HCT116 (cell line): ENCODE measurements around the gene FN3K.
"Not testable (repeated sequence)": the region's sequence is repeated elsewhere in the genome, so short reads cannot be mapped to it uniquely, and the experiment has no call there.

Experiments used
- ATF3 ChIP-seq: IDR thresholded peaks from 2 replicates; pipeline ENCODE4 v1.6.1; 2012
- CEBPB ChIP-seq: IDR thresholded peaks from 2 replicates; pipeline ENCODE4 v1.6.1; 2012; ENCODE audit warnings: low read depth
- CTCF ChIP-seq, 3 experiments: fragments of 200-600 bp in 1 of 3; sonication (generic) in 1 of 3; IDR thresholded peaks in 2 of 3; conservative IDR thresholded peaks in 1 of 3; 2 replicates each; pipeline ENCODE4 v1.5.1; 2012 to 2017; ENCODE audit warnings: low read depth in 2 of 3, low read length in 2 of 3, antibody characterized with exemption in 1 of 3, borderline replicate concordance in 1 of 3, control low read depth in 1 of 3, mild to moderate bottlenecking in 1 of 3, mixed read lengths in 1 of 3, mixed run types in 1 of 3, moderate library complexity in 1 of 3; ENCODE audit not compliant: insufficient read depth in 1 of 3
- ELF1 ChIP-seq: IDR thresholded peaks from 2 replicates; pipeline ENCODE4 v1.6.1; 2012; ENCODE audit warnings: low read depth, borderline replicate concordance
- EZH2 ChIP-seq: fragments of 200-600 bp; sonication (generic); IDR thresholded peaks from 2 replicates; pipeline ENCODE4 v1.6.1; 2017; ENCODE audit warnings: antibody characterized with exemption, mixed run types
- EZH2phosphoT487 ChIP-seq: fragments of 200-600 bp; IDR thresholded peaks from 2 replicates; pipeline ENCODE4 v1.6.1; 2018; ENCODE audit warnings: antibody characterized with exemption, borderline replicate concordance
- MAX ChIP-seq: IDR thresholded peaks from 2 replicates; pipeline ENCODE4 v1.6.1; 2012
- POLR2A ChIP-seq: IDR thresholded peaks from 2 replicates; pipeline ENCODE4 v1.7.0; 2011; ENCODE audit warnings: borderline replicate concordance; ENCODE audit not compliant: insufficient read depth, insufficient read length; ENCODE audit errors: extremely low read depth
- POLR2AphosphoS5 ChIP-seq: IDR thresholded peaks from 2 replicates; pipeline ENCODE4 v1.6.1; 2011; ENCODE audit warnings: mild to moderate bottlenecking, low read depth, low read length, moderate library complexity
- RAD21 ChIP-seq: IDR thresholded peaks from 2 replicates; pipeline ENCODE4 v1.6.1; 2012; ENCODE audit warnings: low read depth, mild to moderate bottlenecking
- SP1 ChIP-seq: IDR thresholded peaks from 2 replicates; pipeline ENCODE4 v1.6.1; 2012; ENCODE audit warnings: low read depth
- YY1 ChIP-seq: IDR thresholded peaks from 2 replicates; pipeline ENCODE4 v1.6.1; 2011; ENCODE audit warnings: low read length, low read depth, moderate library complexity, mild to moderate bottlenecking; ENCODE audit not compliant: insufficient replicate concordance; ENCODE audit errors: extremely low read depth
- ZFX ChIP-seq: fragments of 450-650 bp; IDR thresholded peaks from 2 replicates; pipeline ENCODE4 v1.6.1; 2017
- ZNF274 ChIP-seq: fragments of 200-500 bp; sonication (Bioruptor generic); IDR thresholded peaks from 2 replicates; pipeline ENCODE4 v1.6.1; 2014; ENCODE audit warnings: mild to moderate bottlenecking, low read depth, low read length, inconsistent platforms

DNA sequence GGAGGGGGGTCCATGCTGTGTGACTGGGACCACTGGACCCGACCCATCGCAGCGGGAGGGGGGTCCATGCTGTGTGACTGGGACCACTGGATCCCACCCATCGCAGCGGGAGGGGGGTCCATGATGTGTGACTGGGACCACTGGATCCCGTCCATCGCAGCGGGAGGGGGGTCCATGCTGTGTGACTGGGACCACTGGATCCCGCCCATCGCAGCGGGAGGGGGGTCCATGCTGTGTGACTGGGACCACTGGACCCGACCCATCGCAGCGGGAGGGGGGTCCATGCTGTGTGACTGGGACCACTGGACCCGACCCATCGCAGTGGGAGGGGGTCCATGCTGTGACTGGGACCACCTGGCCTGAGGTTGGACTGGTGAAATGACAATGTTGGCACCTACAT lies 50.2 kb downstream of the FN3K start:
- not testable (repeated sequence) for TF ChIP-seq POLR2A; ATF3; EZH2; ELF1; CTCF (IDR thresholded peaks at IDR 0.05 in 2 of 3, conservative IDR thresholded peaks at IDR 0.05 in 1 of 3; ENCODE audit: borderline replicate concordance in 1 of 3, insufficient read depth in 1 of 3, low read depth in 2 of 3, low read length in 2 of 3); MAX; ZNF274; SP1; YY1; POLR2AphosphoS5; CEBPB; RAD21; ZFX; EZH2phosphoT487
